H9 (cell line): ENCODE data around the gene HOXD12. TPM values are rescaled to one million over a fixed set of nuclear protein-coding genes. Genes with fewer than 3 reads are reported as not detected.

ENCODE experiments used
- DNase-seq: peaks from one replicate; pipeline ENCODE4 v3.0.0-alpha.2; 2017
- H2AFZ ChIP-seq: one replicate; pipeline ENCODE4 v1.6.1; 2013; ENCODE audit warnings: mild to moderate bottlenecking, low read length, control low read depth, moderate library complexity
- H2AK5ac ChIP-seq: 2 replicates; pipeline ENCODE4 v1.6.1; 2013; ENCODE audit warnings: low read length, control low read depth, mixed read lengths; ENCODE audit not compliant: insufficient read length
- H2BK120ac ChIP-seq: one replicate; pipeline ENCODE4 v1.6.1; 2013; ENCODE audit warnings: low read depth, mild to moderate bottlenecking, low read length, control low read depth, inconsistent platforms; ENCODE audit not compliant: poor library complexity, severe bottlenecking
- H2BK12ac ChIP-seq: 2 replicates; pipeline ENCODE4 v1.6.1; 2013; ENCODE audit warnings: low read length, control low read depth, mixed read lengths, low read depth; ENCODE audit not compliant: insufficient read length
- H2BK15ac ChIP-seq: 2 replicates; pipeline ENCODE4 v1.6.1; 2013; ENCODE audit warnings: low read depth, low read length, control low read depth
- H2BK20ac ChIP-seq: one replicate; pipeline ENCODE4 v1.6.1; 2013; ENCODE audit warnings: low read depth, mild to moderate bottlenecking, low read length, control low read depth, inconsistent platforms; ENCODE audit not compliant: poor library complexity, severe bottlenecking
- H2BK5ac ChIP-seq: 2 replicates; pipeline ENCODE4 v1.6.1; 2013; ENCODE audit warnings: low read length, control low read depth, mixed read lengths; ENCODE audit not compliant: insufficient read length
- H3K14ac ChIP-seq: 2 replicates; pipeline ENCODE4 v1.6.1; 2013; ENCODE audit warnings: low read length, control low read depth; ENCODE audit not compliant: insufficient read depth
- H3K18ac ChIP-seq: 2 replicates; pipeline ENCODE4 v1.6.1; 2013; ENCODE audit warnings: low read depth, mild to moderate bottlenecking, mixed read lengths, low read length, control low read depth; ENCODE audit not compliant: insufficient read length
- H3K23ac ChIP-seq: 2 replicates; pipeline ENCODE4 v1.6.1; 2013; ENCODE audit warnings: low read length, control low read depth, mixed read lengths, low read depth; ENCODE audit not compliant: insufficient read length
- H3K23me2 ChIP-seq: 2 replicates; pipeline ENCODE4 v1.6.1; 2013; ENCODE audit warnings: low read depth, mild to moderate bottlenecking, mixed read lengths, low read length, control low read depth; ENCODE audit not compliant: insufficient read length, poor library complexity, severe bottlenecking
- H3K27ac ChIP-seq: 2 replicates; pipeline ENCODE4 v1.5.1; 2013; ENCODE audit warnings: low read length, control low read depth, mixed read lengths, low read depth; ENCODE audit not compliant: insufficient read length
- H3K27me3 ChIP-seq: 2 replicates; pipeline ENCODE4 v1.6.1; 2013; ENCODE audit warnings: low read length, control low read depth, inconsistent platforms; ENCODE audit not compliant: insufficient read depth
- H3K4ac ChIP-seq: 2 replicates; pipeline ENCODE4 v1.6.1; 2013; ENCODE audit warnings: low read depth, mild to moderate bottlenecking, control low read depth, inconsistent platforms, low read length, moderate library complexity
- H3K4me1 ChIP-seq: 2 replicates; pipeline ENCODE4 v1.6.1; 2013; ENCODE audit warnings: low read length, control low read depth, inconsistent platforms; ENCODE audit not compliant: insufficient read depth
- H3K4me2 ChIP-seq: 2 replicates; pipeline ENCODE4 v1.6.1; 2013; ENCODE audit warnings: low read length, control low read depth, mixed read lengths; ENCODE audit not compliant: insufficient read length, insufficient read depth
- H3K56ac ChIP-seq: 2 replicates; pipeline ENCODE4 v1.6.1; 2013; ENCODE audit warnings: low read depth, mild to moderate bottlenecking, mixed read lengths, low read length, control low read depth; ENCODE audit not compliant: insufficient read length
- H3K79me1 ChIP-seq: 2 replicates; pipeline ENCODE4 v1.6.1; 2013; ENCODE audit warnings: low read depth, mild to moderate bottlenecking, moderate library complexity, low read length, control low read depth, inconsistent platforms; ENCODE audit not compliant: insufficient read depth, poor library complexity, severe bottlenecking
- H3K79me2 ChIP-seq: 2 replicates; pipeline ENCODE4 v1.6.1; 2013; ENCODE audit warnings: low read length, control low read depth, inconsistent platforms; ENCODE audit not compliant: insufficient read depth
- H3K9ac ChIP-seq: 2 replicates; pipeline ENCODE4 v1.6.1; 2013; ENCODE audit warnings: low read length, control low read depth, mixed read lengths; ENCODE audit not compliant: insufficient read length; ENCODE audit errors: extremely low read depth
- H3K9me3 ChIP-seq: one replicate; pipeline ENCODE4 v1.6.1; 2013; ENCODE audit warnings: low read depth, low read length, inconsistent platforms; ENCODE audit not compliant: control insufficient read depth
- H3T11ph ChIP-seq: one replicate; pipeline ENCODE4 v1.6.1; 2013; ENCODE audit warnings: mild to moderate bottlenecking, low read length, control low read depth, inconsistent platforms
- H4K20me1 ChIP-seq: one replicate; pipeline ENCODE4 v1.6.1; 2013; ENCODE audit not compliant: control insufficient read depth, insufficient read length, insufficient read depth
- H4K5ac ChIP-seq: 2 replicates; pipeline ENCODE4 v1.6.1; 2013; ENCODE audit warnings: low read depth, mild to moderate bottlenecking, mixed read lengths, low read length, control low read depth; ENCODE audit not compliant: insufficient read length
- H4K8ac ChIP-seq: replicated peaks from 2 replicates; pipeline ENCODE4 v1.6.1; 2013; ENCODE audit warnings: low read length, control low read depth, mixed read lengths, low read depth; ENCODE audit not compliant: insufficient read length
- H4K91ac ChIP-seq: 2 replicates; pipeline ENCODE4 v1.6.1; 2013; ENCODE audit warnings: low read depth, mild to moderate bottlenecking, moderate library complexity, mixed read lengths, low read length, control low read depth; ENCODE audit not compliant: insufficient read length
- H3K27ac Mint-ChIP-seq, 3 experiments: 2 replicates in 2 of 3; 3 replicates in 1 of 3; pipeline ENCODE4 v1.8.0; 2020 to 2021; ENCODE audit warnings: mixed read lengths in 3 of 3, mild to moderate bottlenecking in 1 of 3, moderate library complexity in 1 of 3
- H3K27me3 Mint-ChIP-seq: 2 replicates; pipeline ENCODE4 v1.8.0; 2021; ENCODE audit warnings: low read depth, mild to moderate bottlenecking, moderate library complexity, mixed read lengths
- H3K36me3 Mint-ChIP-seq, 3 experiments: 2 replicates in 2 of 3; 3 replicates in 1 of 3; pipeline ENCODE4 v1.8.0; 2020 to 2021; ENCODE audit warnings: low read depth in 3 of 3, mixed read lengths in 3 of 3; ENCODE audit not compliant: insufficient read depth in 1 of 3
- H3K4me1 Mint-ChIP-seq, 2 experiments: 2 replicates each; pipeline ENCODE4 v1.8.0; 2020; ENCODE audit warnings: mixed read lengths in 2 of 2
- H3K4me3 Mint-ChIP-seq, 2 experiments: 2 replicates in 1 of 2; 3 replicates in 1 of 2; pipeline ENCODE4 v1.8.0; 2020 to 2021; ENCODE audit warnings: mild to moderate bottlenecking in 2 of 2, mixed read lengths in 2 of 2, moderate library complexity in 1 of 2
- H3K9me3 Mint-ChIP-seq, 2 experiments: 2 replicates in 1 of 2; 3 replicates in 1 of 2; pipeline ENCODE4 v1.8.0; 2020; ENCODE audit warnings: mild to moderate bottlenecking in 2 of 2, mixed read lengths in 2 of 2, moderate library complexity in 1 of 2
- CTCF ChIP-seq: fragments of 200-600 bp; sonication (generic); conservative IDR thresholded peaks from 3 replicates; pipeline ENCODE4 v1.8.0; 2021; ENCODE audit warnings: antibody characterized with exemption, mild to moderate bottlenecking
- WGBS: extraction: QIAGEN DNeasy Blood & Tissue Kit; methylation state at CpG from one replicate; pipeline ENCODE4 v1.1.7; 2013; ENCODE audit warnings: missing lambda C conversion rate, low lambda C conversion rate, mixed read lengths; ENCODE audit not compliant: insufficient read length; ENCODE audit errors: extremely low coverage; 5-methylcytosine and 5-hydroxymethylcytosine counted together
- total RNA-seq: library from RNA; stranded (reverse); gene quantifications from 2 replicates; pipeline ENCODE4 v1.2.1, GENCODE V29; 2021

HOXD12 gene
- total RNA-seq, 1 experiment from 2014 or later, result not detected

- Histone ChIP-seq H3K14ac (no peak overlapping the region), H3K9me3 (no peaks in the 10 kb centered on the region), H3K4ac (no peak overlapping the region), H3K4me1 (peaks cover 3% of the 10 kb centered on the region; the same call in 1 of the 2 replicates), H2BK15ac (no peak overlapping the region), H4K91ac (no peak overlapping the region), H3K23me2 (peaks cover 5% of the 10 kb centered on the region), H3K27me3 (peaks cover 90% of the 10 kb centered on the region), H4K20me1 (no peaks in the 10 kb centered on the region), H4K8ac (no peak overlapping the region), H2BK20ac (no peak overlapping the region), H2BK120ac (no peak overlapping the region), H3K4me2 (no peak overlapping the region), H3T11ph (no peak overlapping the region), H3K79me2 (no peaks in the 10 kb centered on the region), H3K56ac (no peak overlapping the region), H4K5ac (no peak overlapping the region), H3K23ac (no peak overlapping the region), H3K18ac (no peak overlapping the region), H3K79me1 (no peaks in the 10 kb centered on the region), H3K27ac (no peak overlapping the region), H3K9ac (no peak overlapping the region), H2AFZ (no peak overlapping the region), H2BK12ac (no peak overlapping the region), H2AK5ac (no peak overlapping the region), H2BK5ac (no peak overlapping the region)
- Mint-ChIP-seq H3K27ac (no peak overlapping the region), H3K4me1 (peaks cover 32 to 50% of the 10 kb centered on the region in 2 experiments), H3K27me3 (peaks cover 99% of the 10 kb centered on the region), H3K4me3 (no peak overlapping the region), H3K9me3 (peaks cover 5 to 23% of the 10 kb centered on the region in 2 experiments), H3K36me3 (no peaks in the 10 kb centered on the region; a peak in 2 of 7 replicates)
- no peak for TF ChIP-seq CTCF
- no CpG with 5 or more reads among the region's 2 CpGs for WGBS
- DNase-seq, result no peak
Observed at GRCh38 chr2:176101216-176101830, 1.7 kb downstream of the HOXD12 start.
